Measurements from ENCODE around the gene DENND1A.

Gene DENND1A

DNA sequence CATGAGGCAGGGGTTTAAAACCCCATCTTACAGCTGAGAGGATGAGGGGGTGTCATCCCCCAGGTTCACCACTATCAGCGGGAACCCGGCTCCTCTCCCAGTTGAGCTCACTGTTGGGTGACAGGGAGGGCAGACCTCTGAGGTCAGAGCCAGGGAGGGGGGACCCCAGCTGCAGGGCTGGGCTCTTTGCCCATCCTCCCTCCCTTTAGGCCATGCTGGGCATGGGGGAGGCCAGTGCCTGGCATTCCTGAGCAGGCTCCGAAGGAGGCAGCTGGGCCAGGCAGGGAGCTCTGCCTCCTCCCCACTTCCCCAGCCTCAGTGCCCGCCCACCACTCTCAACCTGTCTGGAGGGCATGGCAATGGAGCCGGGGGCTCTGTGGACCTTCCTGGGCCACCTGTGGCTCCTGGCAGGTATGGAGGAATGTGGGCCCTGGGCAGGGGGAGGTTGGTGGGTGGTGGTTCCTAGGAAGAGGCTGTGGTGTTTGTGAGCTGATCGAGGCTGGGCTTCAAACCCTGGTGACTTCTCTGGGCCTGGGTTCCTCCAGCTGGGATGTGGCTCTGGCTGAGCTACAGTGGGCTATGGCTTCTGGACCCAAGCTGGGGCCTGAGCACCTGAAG is 561.3 kb downstream of the DENND1A start:
- TF ChIP-seq FOXA1 (IDR thresholded peaks at IDR 0.05) (no peak), ARNT (IDR thresholded peaks at IDR 0.05) (no peak), BHLHE40 (IDR thresholded peaks at IDR 0.05; ENCODE audit: borderline replicate concordance) (no peak), FOXK2 (IDR thresholded peaks at IDR 0.05) (no peak), TARDBP (IDR thresholded peaks at IDR 0.05) (no peak)
- TF ChIP-seq, protein P1, sequence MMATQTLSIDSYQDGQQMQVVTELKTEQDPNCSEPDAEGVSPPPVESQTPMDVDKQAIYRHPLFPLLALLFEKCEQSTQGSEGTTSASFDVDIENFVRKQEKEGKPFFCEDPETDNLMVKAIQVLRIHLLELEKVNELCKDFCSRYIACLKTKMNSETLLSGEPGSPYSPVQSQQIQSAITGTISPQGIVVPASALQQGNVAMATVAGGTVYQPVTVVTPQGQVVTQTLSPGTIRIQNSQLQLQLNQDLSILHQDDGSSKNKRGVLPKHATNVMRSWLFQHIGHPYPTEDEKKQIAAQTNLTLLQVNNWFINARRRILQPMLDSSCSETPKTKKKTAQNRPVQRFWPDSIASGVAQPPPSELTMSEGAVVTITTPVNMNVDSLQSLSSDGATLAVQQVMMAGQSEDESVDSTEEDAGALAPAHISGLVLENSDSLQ (IDR thresholded peaks at IDR 0.05): no peak
- DNase-seq (ENCODE audit: extremely low spot score): no peak
- ChIA-PET POLR2A (interaction anchor here (0.7 kb wide), 1 partner anchor 8 kb away, joined by 3 read pairs; no protein-coding TSS in a partner anchor), CTCF (no interaction called here)

DNA sequence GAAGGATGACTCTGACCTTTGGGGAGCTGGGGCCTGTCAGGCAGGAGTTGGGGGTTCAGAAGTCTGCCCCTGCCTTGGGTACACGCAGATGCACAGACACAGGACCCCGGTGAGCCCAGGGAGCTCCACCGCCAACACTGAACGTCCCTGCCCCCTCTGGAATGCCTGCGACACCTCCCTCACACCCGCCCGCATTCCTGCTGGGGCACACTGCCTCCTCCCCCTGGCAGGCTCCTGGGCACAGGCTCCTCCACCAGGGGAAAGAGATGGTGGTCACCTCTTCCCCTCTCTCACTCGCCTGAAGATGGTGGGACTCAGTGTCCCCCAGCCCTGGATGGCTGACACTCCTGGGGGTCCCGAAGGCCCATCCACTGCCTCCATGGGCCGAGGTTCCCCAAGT is 561.9 kb downstream of the DENND1A start:
- no peak for DNase-seq (ENCODE audit: extremely low spot score)
- TF ChIP-seq ARNT (IDR thresholded peaks at IDR 0.05) (no peak), FOXA1 (IDR thresholded peaks at IDR 0.05) (no peak), HDGF (IDR thresholded peaks at IDR 0.05; ENCODE audit: borderline replicate concordance) (no peak), SP1 (IDR thresholded peaks at IDR 0.05) (no peak), CTBP1 (IDR thresholded peaks at IDR 0.05; ENCODE audit: borderline replicate concordance) (no peak), LEF1 (IDR thresholded peaks at IDR 0.05; ENCODE audit: borderline replicate concordance) (no peak), FOXK2 (IDR thresholded peaks at IDR 0.05) (no peak), ZNF384 (IDR thresholded peaks at IDR 0.05) (no peak), TARDBP (IDR thresholded peaks at IDR 0.05) (no peak), BHLHE40 (IDR thresholded peaks at IDR 0.05; ENCODE audit: borderline replicate concordance) (no peak), ELF4 (IDR thresholded peaks at IDR 0.05) (no peak)
- ChIA-PET POLR2A (no interaction called here), CTCF (no interaction called here)

DNA sequence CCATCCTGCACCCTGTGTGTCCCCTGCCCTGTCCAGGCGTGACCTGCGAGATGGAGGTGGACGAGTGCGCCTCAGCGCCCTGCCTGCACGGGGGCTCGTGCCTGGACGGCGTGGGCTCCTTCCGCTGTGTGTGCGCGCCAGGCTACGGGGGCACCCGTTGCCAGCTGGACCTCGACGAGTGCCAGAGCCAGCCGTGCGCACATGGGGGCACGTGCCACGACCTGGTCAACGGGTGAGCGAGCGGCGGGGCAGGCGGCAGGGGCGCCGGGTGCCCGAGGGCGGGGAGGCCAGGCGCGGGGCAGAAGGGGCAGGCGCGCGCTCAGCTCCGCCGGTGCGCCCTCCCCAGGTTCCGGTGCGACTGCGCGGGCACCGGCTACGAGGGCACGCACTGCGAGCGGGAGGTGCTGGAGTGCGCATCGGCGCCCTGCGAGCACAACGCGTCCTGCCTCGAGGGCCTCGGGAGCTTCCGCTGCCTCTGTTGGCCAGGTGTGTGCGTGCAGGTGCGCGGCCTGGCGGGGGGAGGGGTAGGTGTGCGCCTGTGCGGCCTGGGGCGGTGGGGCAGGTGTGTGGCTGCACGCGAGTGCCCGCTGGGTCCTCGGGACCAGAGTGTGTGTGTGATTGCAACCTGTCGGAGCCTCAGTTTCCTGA is 563.9 kb downstream of the DENND1A start:
- TF ChIP-seq, protein P1 (IDR thresholded peaks at IDR 0.05): no peak
- TF ChIP-seq BHLHE40 (IDR thresholded peaks at IDR 0.05; ENCODE audit: borderline replicate concordance) (no peak), HDGF (IDR thresholded peaks at IDR 0.05; ENCODE audit: borderline replicate concordance) (no peak), CTBP1 (IDR thresholded peaks at IDR 0.05; ENCODE audit: borderline replicate concordance) (no peak), FOXA1 (IDR thresholded peaks at IDR 0.05) (no peak), SP1 (IDR thresholded peaks at IDR 0.05) (no peak), TARDBP (IDR thresholded peaks at IDR 0.05) (no peak), LEF1 (IDR thresholded peaks at IDR 0.05; ENCODE audit: borderline replicate concordance) (no peak), ZNF384 (IDR thresholded peaks at IDR 0.05) (no peak)
- CTCF ChIA-PET: no interaction called here
- DNase-seq (ENCODE audit: extremely low spot score): no peak
- POLR2A ChIA-PET: no interaction called here

DNA sequence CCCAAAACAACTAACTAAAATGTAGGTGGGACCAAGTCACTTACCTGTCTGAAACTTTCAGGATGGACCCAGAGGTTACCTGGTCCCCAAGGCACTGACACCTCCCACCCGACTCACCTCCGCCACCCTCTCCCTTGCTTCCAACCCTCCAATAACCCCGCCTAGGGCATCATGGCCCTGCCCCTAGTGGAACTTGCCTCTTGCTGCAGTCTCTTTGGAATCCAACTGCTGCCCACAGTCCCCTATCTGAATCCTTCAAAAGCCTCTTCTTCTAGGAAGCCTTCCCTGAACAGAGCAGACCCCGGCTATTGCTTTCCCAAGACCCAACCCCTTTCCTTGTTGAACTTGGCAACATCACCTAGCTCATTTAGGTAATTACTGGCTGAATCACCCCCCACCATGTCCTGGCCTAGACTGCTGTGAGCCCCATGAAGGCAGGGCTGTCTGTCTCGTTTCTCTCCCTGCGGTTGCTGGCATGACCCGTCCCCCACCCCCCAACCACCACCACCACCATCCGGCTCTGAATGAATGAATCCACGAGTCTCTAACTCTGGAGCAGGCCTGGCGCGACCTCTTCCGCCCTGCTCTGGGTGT is 564.5 kb downstream of the DENND1A start:
- ChIA-PET CTCF (no interaction called here), POLR2A (no interaction called here)
- peak; percentile 52 for DNase-seq (ENCODE audit: extremely low spot score)
- no peak for TF ChIP-seq LEF1 (IDR thresholded peaks at IDR 0.05; ENCODE audit: borderline replicate concordance)
- TF ChIP-seq ARNT (IDR thresholded peaks at IDR 0.05): no peak
- TF ChIP-seq SUZ12 (IDR thresholded peaks at IDR 0.05): no peak
- TF ChIP-seq FOXM1 (IDR thresholded peaks at IDR 0.05; ENCODE audit: borderline replicate concordance): no peak
- no peak for TF ChIP-seq ELF4 (IDR thresholded peaks at IDR 0.05)
- TF ChIP-seq FOXK2 (IDR thresholded peaks at IDR 0.05): no peak
- TF ChIP-seq NFRKB (IDR thresholded peaks at IDR 0.05): no peak
- TF ChIP-seq, protein P1 (IDR thresholded peaks at IDR 0.05): no peak
- TF ChIP-seq BHLHE40 (IDR thresholded peaks at IDR 0.05; ENCODE audit: borderline replicate concordance): no peak
- no peak for TF ChIP-seq FOXA1 (IDR thresholded peaks at IDR 0.05)
- TF ChIP-seq L3MBTL2 (conservative IDR thresholded peaks at IDR 0.05): no peak
- TF ChIP-seq SP1 (IDR thresholded peaks at IDR 0.05): no peak
- TF ChIP-seq HDGF (IDR thresholded peaks at IDR 0.05; ENCODE audit: borderline replicate concordance): no peak

DNA sequence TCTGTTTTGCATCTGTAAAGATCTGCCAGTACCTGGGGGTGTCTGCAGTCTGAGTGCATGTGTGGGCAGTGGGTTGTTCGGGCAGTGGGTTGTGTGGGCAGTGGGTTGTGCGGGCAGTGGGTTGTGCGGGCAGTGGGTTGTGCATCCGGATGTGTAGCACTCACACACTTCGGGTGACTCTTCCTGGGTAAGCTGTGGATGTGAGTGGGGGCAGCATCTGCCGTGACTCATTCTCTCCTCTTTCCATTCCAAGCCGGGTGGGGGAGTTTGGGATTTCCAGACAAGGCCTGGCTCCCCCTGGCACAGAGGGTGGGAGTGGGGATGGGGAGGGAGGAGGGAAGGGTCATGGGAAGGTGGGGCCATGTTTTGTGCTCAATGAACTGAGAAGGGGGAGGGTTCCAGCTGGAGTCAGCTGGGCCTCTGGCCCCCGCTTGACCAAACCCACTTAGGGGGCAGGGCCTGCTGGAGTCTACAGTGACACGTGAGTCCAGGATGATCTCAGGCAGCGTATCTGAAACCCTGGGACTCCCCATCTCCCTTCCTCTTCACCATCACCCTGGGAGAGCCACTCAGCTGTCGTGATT is 565.6 kb downstream of the DENND1A start:
- ChIA-PET CTCF (no interaction called here), POLR2A (no interaction called here)
- TF ChIP-seq TARDBP (IDR thresholded peaks at IDR 0.05) (no peak), ELF4 (IDR thresholded peaks at IDR 0.05) (no peak), ARNT (IDR thresholded peaks at IDR 0.05) (no peak), LEF1 (IDR thresholded peaks at IDR 0.05; ENCODE audit: borderline replicate concordance) (no peak), SUZ12 (IDR thresholded peaks at IDR 0.05) (no peak), HDGF (IDR thresholded peaks at IDR 0.05; ENCODE audit: borderline replicate concordance) (no peak), ZNF384 (IDR thresholded peaks at IDR 0.05) (no peak), FOXM1 (IDR thresholded peaks at IDR 0.05; ENCODE audit: borderline replicate concordance) (no peak)
- no peak for DNase-seq (ENCODE audit: extremely low spot score)

DNA sequence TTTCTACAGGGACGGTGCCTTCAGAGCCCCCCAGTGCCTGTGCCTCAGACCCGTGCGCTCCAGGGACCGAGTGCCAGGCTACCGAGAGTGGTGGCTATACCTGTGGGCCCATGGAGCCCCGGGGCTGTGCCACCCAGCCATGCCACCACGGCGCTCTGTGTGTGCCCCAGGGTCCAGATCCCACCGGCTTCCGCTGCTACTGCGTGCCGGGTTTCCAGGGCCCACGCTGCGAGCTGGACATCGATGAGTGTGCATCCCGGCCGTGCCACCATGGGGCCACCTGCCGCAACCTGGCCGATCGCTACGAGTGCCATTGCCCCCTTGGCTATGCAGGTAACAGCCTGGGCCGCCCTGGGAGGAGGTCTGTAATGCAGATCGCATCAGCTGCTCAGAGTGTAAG is 567.1 kb downstream of the DENND1A start:
- ChIA-PET POLR2A (interaction anchor here (0.7 kb wide), 1 partner anchor 13 kb away, joined by 3 read pairs; no protein-coding TSS in a partner anchor), CTCF (no interaction called here)
- TF ChIP-seq TARDBP (IDR thresholded peaks at IDR 0.05): no peak
- TF ChIP-seq ELF4 (IDR thresholded peaks at IDR 0.05): no peak
- TF ChIP-seq FOXM1 (IDR thresholded peaks at IDR 0.05; ENCODE audit: borderline replicate concordance): no peak
- TF ChIP-seq, protein P1 (IDR thresholded peaks at IDR 0.05): no peak
- TF ChIP-seq L3MBTL2 (conservative IDR thresholded peaks at IDR 0.05): no peak
- no peak for TF ChIP-seq HDGF (IDR thresholded peaks at IDR 0.05; ENCODE audit: borderline replicate concordance)
- TF ChIP-seq NFRKB (IDR thresholded peaks at IDR 0.05): no peak
- no peak for DNase-seq (ENCODE audit: extremely low spot score)

Measured in HEK293T (cell line).